Measurements from ENCODE around the gene GOLGA6B. TPM values are rescaled to one million over a fixed set of nuclear protein-coding genes. Genes with fewer than 3 reads are reported as not detected.

The GOLGA6B gene
- not detected in 2 replicates for total RNA-seq

GRCh38 chr15:72654397-72654796 lies at the start of gene GOLGA6B:
TSS of gene GOLGA6B (plus strand) at chr15:72654697. CDS start at chr15:72654738, 41 bp downstream.

GRCh38 chr15:72685925-72686794 lies 31.7 kb downstream of the GOLGA6B start, which contains the start of the genes BBS4 and HIGD2B:
TSS of gene BBS4 (plus strand) at chr15:72686207. CDS start at chr15:72686228, 21 bp downstream.
TSS of gene HIGD2B (minus strand) at chr15:72686182. CDS start at chr15:72676374, 9,808 bp downstream.

Small RNAs within 50 kb of the gene (small RNA-seq; reads per million reads assigned to genes)
- gene RN7SL853P: not detected

Other genes with a start within 250 kb of the GOLGA6B start
- gene ARIH1, start 180.4 kb upstream of the GOLGA6B start, total RNA-seq: 52.9 and 56.6 TPM in 2 replicates
- not detected in 2 replicates for gene HIGD2B, start 31.5 kb downstream of the GOLGA6B start, total RNA-seq
- gene BBS4, start 31.5 kb downstream of the GOLGA6B start, total RNA-seq: 36.3 and 39.9 TPM in 2 replicates
- 59.7 and 65.9 TPM in 2 replicates for gene ADPGK, start 129.1 kb downstream of the GOLGA6B start, total RNA-seq